Body of pancreas (tissue), 4 donors: ENCODE results near the gene PARVG.

Experiments
- CTCF ChIP-seq, 7 experiments: fragments of 450-650 bp in 4 of 7; fragments of 200-600 bp in 3 of 7; sonication (generic) in 3 of 7; IDR thresholded peaks; one replicate each; pipeline ENCODE4 v1.5.1; 2016 to 2019; ENCODE audit warnings: antibody characterized with exemption in 7 of 7
- POLR2A ChIP-seq, 3 donors: fragments of 450-650 bp; IDR thresholded peaks; one replicate each; pipeline ENCODE4 v1.6.1; 2016; ENCODE audit warnings: antibody characterized with exemption in 3 of 3, mild to moderate bottlenecking in 2 of 3

DNA sequence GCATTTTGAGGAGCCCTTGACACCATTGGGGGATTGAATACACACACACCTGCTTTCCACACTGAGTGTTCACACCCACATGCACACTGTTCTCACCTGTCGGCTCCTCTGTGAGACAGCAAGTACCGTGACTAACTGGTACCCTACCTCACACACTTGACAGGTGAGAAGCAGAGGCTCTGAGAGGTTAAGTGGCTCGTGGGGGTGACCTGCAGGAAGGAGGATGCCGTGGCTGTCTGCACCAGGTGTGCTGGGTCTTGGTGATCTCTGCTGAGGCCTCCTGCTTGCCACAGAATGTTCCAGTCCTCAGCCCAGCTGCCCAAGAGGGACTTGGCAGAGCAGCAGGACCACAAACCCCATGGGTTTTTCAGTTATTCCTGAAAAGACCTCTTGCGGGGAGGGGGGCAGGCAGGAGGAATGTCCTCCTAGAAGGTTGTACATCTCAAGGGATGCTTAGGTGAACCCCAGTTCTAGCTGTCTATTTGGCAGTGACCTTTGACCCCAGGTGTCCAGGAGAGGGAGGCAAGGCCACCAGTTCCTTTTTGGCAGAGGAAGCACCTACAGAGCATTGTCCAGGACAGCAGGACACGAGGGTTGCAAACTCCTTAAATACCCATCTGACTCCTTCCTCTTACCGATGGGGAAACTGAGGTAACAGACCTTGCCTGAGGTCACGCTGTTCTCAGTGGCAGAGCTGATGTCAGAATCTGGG lies 66.0 kb downstream of the PARVG start:
- TF ChIP-seq CTCF (IDR thresholded peaks at IDR 0.05) (no peak), POLR2A (IDR thresholded peaks at IDR 0.05) (no peak)
